Panc1 (cell line): ENCODE measurements around the gene TREX2.

Experiments used
- CTCF ChIP-seq: fragments of 450-650 bp; IDR thresholded peaks from 2 replicates; pipeline ENCODE4 v1.5.1; 2017; ENCODE audit warnings: mild to moderate bottlenecking
- POLR2AphosphoS5 ChIP-seq: IDR thresholded peaks from 2 replicates; pipeline ENCODE4 v1.6.1; 2012; ENCODE audit warnings: mild to moderate bottlenecking, low read depth, low read length, moderate library complexity
- SIN3A ChIP-seq: IDR thresholded peaks from 2 replicates; pipeline ENCODE4 v1.6.1; 2012; ENCODE audit warnings: low read depth, mild to moderate bottlenecking, low read length, moderate library complexity, borderline replicate concordance; ENCODE audit not compliant: insufficient read depth

GRCh38 chrX:153473126-153473525, 27.3 kb upstream of the TREX2 start:
- TF ChIP-seq POLR2AphosphoS5 (no peak), CTCF (no peak), SIN3A (no peak)
